NT2/D1 (cell line): Measurements from ENCODE around the gene PAQR6.

Experiments used
- YY1 ChIP-seq: IDR thresholded peaks from 2 replicates; pipeline ENCODE4 v1.6.1; 2011; ENCODE audit not compliant: insufficient read length, insufficient read depth
- ZNF274 ChIP-seq: IDR thresholded peaks from 2 replicates; pipeline ENCODE4 v1.6.1; 2011; ENCODE audit warnings: mild to moderate bottlenecking, low read depth, low read length

DNA sequence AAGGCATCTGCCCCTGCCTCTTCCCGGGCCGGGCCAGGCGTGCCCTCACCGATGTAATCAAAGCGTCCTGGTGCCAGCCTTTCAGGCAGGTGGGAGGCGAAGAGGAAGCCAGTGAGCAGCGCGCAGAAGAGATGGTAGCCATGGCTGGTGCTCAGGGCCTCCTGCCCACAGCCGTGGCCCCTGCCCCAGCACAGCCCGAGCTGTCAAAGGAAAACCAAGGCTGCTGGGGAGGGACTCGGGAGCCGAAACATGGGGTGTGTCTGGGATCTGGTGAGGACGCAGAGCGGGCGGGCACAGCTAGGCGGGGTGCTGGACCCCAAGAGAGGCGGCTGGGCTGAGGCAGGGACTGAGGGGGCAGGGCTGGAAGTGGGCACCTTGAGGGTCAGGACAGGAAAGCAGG is 3.1 kb downstream of the PAQR6 start:
- no peak for TF ChIP-seq ZNF274
- TF ChIP-seq YY1: no peak
